H1 (cell line): ENCODE results near the gene MLEC. TPM values are rescaled to one million over a fixed set of nuclear protein-coding genes. Genes with fewer than 3 reads are reported as not detected.
A peak's percentile ranks its signal among the peaks of the same experiment; 100 is the strongest.

Experiments used
- ASH2L ChIP-seq: fragments of 200-600, 300-600 bp; sonication (generic); IDR thresholded peaks from one replicate; pipeline ENCODE4 v1.7.1; 2017; ENCODE audit warnings: low read length
- BACH1 ChIP-seq: IDR thresholded peaks from 2 replicates; pipeline ENCODE4 v1.6.1; 2012; ENCODE audit warnings: low read length, improper control_type of control experiment
- BCL11A ChIP-seq, 2 experiments: IDR thresholded peaks; one replicate each; pipeline ENCODE4 v1.6.1; 2011; ENCODE audit warnings: low read depth in 2 of 2, low read length in 2 of 2, mild to moderate bottlenecking in 2 of 2
- BRCA1 ChIP-seq: IDR thresholded peaks from 2 replicates; pipeline ENCODE4 v1.6.1; 2012; ENCODE audit warnings: low read depth, low read length, improper control_type of control experiment
- CBX5 ChIP-seq: fragments of 300-800, 300-1000 bp; sonication (generic); IDR thresholded peaks from 2 replicates; pipeline ENCODE4 v1.7.1; 2016; ENCODE audit warnings: antibody characterized with exemption, low read length, low read depth
- CBX8 ChIP-seq: fragments of 300-800, 300-1000 bp; sonication (generic); IDR thresholded peaks from 2 replicates; pipeline ENCODE4 v1.7.1; 2016; ENCODE audit warnings: low read depth, low read length, borderline replicate concordance
- CEBPB ChIP-seq: IDR thresholded peaks from 2 replicates; pipeline ENCODE4 v1.6.1; 2012; ENCODE audit warnings: low read depth, low read length
- CHD2 ChIP-seq: IDR thresholded peaks from 2 replicates; pipeline ENCODE4 v1.6.1; 2012; ENCODE audit warnings: low read length, improper control_type of control experiment
- CREB1 ChIP-seq: IDR thresholded peaks from 2 replicates; pipeline ENCODE4 v1.6.1; 2012; ENCODE audit warnings: inconsistent platforms
- E2F6 ChIP-seq: IDR thresholded peaks from 2 replicates; pipeline ENCODE4 v1.6.1; 2012; ENCODE audit warnings: inconsistent platforms
- EZH2 ChIP-seq: fragments of 200-600 bp; sonication (generic); IDR thresholded peaks from 2 replicates; pipeline ENCODE4 v1.7.1; 2012; ENCODE audit warnings: low read depth, mild to moderate bottlenecking, moderate library complexity, low read length, inconsistent platforms; ENCODE audit not compliant: severe bottlenecking
- GTF2F1 ChIP-seq: IDR thresholded peaks from 2 replicates; pipeline ENCODE4 v1.6.1; 2012; ENCODE audit warnings: low read depth, low read length, improper control_type of control experiment, borderline replicate concordance
- JUND ChIP-seq: IDR thresholded peaks from 2 replicates; pipeline ENCODE4 v1.6.1; 2011; ENCODE audit warnings: mild to moderate bottlenecking, improper control_type of control experiment, low read length
- NANOG ChIP-seq: IDR thresholded peaks from 2 replicates; pipeline ENCODE4 v1.6.1; 2011; ENCODE audit warnings: low read length, low read depth, mild to moderate bottlenecking, inconsistent platforms; ENCODE audit not compliant: insufficient read depth, poor library complexity, severe bottlenecking
- POLR2A ChIP-seq, 2 experiments: IDR thresholded peaks; 1 replicate in 1 of 2; 2 replicates in 1 of 2; pipeline ENCODE4 v1.6.1; 2011; ENCODE audit warnings: low read depth in 2 of 2, low read length in 2 of 2, mild to moderate bottlenecking in 2 of 2; ENCODE audit errors: control extremely low read depth in 1 of 2
- POU5F1 ChIP-seq: IDR thresholded peaks from 2 replicates; pipeline ENCODE4 v1.6.1; 2011; ENCODE audit warnings: low read depth, mild to moderate bottlenecking, low read length, moderate library complexity
- RAD21 ChIP-seq, 2 experiments: IDR thresholded peaks in 1 of 2; conservative IDR thresholded peaks in 1 of 2; 2 replicates each; pipeline ENCODE4 v1.6.1; 2011; ENCODE audit warnings: low read depth in 2 of 2, low read length in 2 of 2, improper control_type of control experiment in 1 of 2, inconsistent platforms in 1 of 2, mild to moderate bottlenecking in 1 of 2, moderate library complexity in 1 of 2
- RNF2 ChIP-seq: fragments of 200-900, 300-1000 bp; sonication (generic); IDR thresholded peaks from 2 replicates; pipeline ENCODE4 v1.7.1; 2016; ENCODE audit warnings: borderline replicate concordance, low read depth, mild to moderate bottlenecking, antibody characterized with exemption, low read length; ENCODE audit not compliant: poor library complexity, severe bottlenecking; ENCODE audit errors: missing control alignments
- SAP30 ChIP-seq: fragments of 300-600 bp; sonication (generic); IDR thresholded peaks from 2 replicates; pipeline ENCODE4 v1.7.1; 2012; ENCODE audit warnings: low read length, moderate library complexity, mild to moderate bottlenecking, inconsistent platforms; ENCODE audit not compliant: insufficient read depth, insufficient replicate concordance
- SP4 ChIP-seq: IDR thresholded peaks from 2 replicates; pipeline ENCODE4 v1.6.1; 2012; ENCODE audit warnings: low read length, inconsistent platforms
- SRF ChIP-seq: IDR thresholded peaks from 2 replicates; pipeline ENCODE4 v1.6.1; 2011; ENCODE audit warnings: mild to moderate bottlenecking, low read depth, low read length, moderate library complexity
- SUZ12 ChIP-seq: fragments of 200-600 bp; sonication (generic); IDR thresholded peaks from 2 replicates; pipeline ENCODE4 v1.6.1; 2012; ENCODE audit warnings: mild to moderate bottlenecking, inconsistent platforms, low read length, moderate library complexity, mixed read lengths
- TCF12 ChIP-seq: IDR thresholded peaks from 2 replicates; pipeline ENCODE4 v1.6.1; 2011; ENCODE audit warnings: low read depth, mild to moderate bottlenecking, low read length
- TEAD4 ChIP-seq: IDR thresholded peaks from 2 replicates; pipeline ENCODE4 v1.6.1; 2012; ENCODE audit warnings: low read depth, low read length, inconsistent platforms, mixed read lengths
- YY1 ChIP-seq: IDR thresholded peaks from 2 replicates; pipeline ENCODE4 v1.6.1; 2011; ENCODE audit warnings: low read depth, mild to moderate bottlenecking, low read length
- polyA plus RNA-seq, 7 experiments: library from polyadenylated mRNA; depleted of rRNA in 3 of 7; stranded (reverse) in 5 of 7; unstranded in 2 of 7; fragments of >200 nt in 5 of 7; fragments of 200-250 nt in 2 of 7; gene quantifications; 1 replicate in 5 of 7; 2 replicates in 1 of 7; 4 replicates in 1 of 7; pipeline versions ENCODE4 v1.2.1 to v1.2.3, GENCODE V29; 2011 to 2013; ENCODE audit warnings: missing spikeins in 2 of 7, mixed read lengths in 2 of 7
- total RNA-seq: library from RNA; stranded (reverse); fragmentation: NEBNext Ultra II Directional; extraction: Animal tissue kit (Norgen Biotek cat#: 25700); gene quantifications from 2 replicates; pipeline ENCODE4 v1.2.1, GENCODE V29; 2021

The MLEC gene
- total and polyA plus RNA-seq, 2 of the 8 experiments (the other 6 are each of a cell fraction or from before 2014, with no cell fraction given) = 37.1 to 260 TPM

GRCh38 chr12:120725659-120726509 is 38.9 kb downstream of the MLEC start, which contains the start of gene ACADS (continued):
- TF ChIP-seq NANOG (no peak), CEBPB (no peak), CBX8 (no peak), SRF (no peak), ASH2L (peak; percentile 31), RAD21 (IDR thresholded peaks at IDR 0.05 in 1 of 2, conservative IDR thresholded peaks at IDR 0.05 in 1 of 2; ENCODE audit: low read depth in 2 of 2, low read length in 2 of 2) (peak in 1 of 2 experiments; percentile 11; a peak in 1 of 4 replicates), TCF12 (no peak), CBX5 (no peak), SP4 (peak; percentile 34; the same call in 1 of the 2 replicates), TEAD4 (no peak), POLR2A (IDR thresholded peaks at IDR 0.05; ENCODE audit: control extremely low read depth in 1 of 2, low read depth in 2 of 2, low read length in 2 of 2) (peak; percentile 44 to 79), POU5F1 (no peak), CHD2 (no peak), E2F6 (no peak), BACH1 (no peak), GTF2F1 (no peak), BRCA1 (no peak), EZH2 (no peak), SAP30 (no peak), JUND (no peak), RNF2 (no peak), SUZ12 (no peak), BCL11A (IDR thresholded peaks at IDR 0.05; ENCODE audit: low read depth in 2 of 2, low read length in 2 of 2) (no peak), CREB1 (no peak; the same call in 1 of the 2 replicates), YY1 (peak; percentile 88)
